Epithelial cell of esophagus (primary cell): Measurements from ENCODE around the gene NUCB2.

ENCODE experiments used
- DNase-seq: peaks from one replicate; pipeline ENCODE4 v3.0.0; 2010; ENCODE audit warnings: low read depth
- H3K4me3 ChIP-seq: 2 replicates; pipeline ENCODE4 v1.5.1; 2011; ENCODE audit warnings: mild to moderate bottlenecking, low read length, control low read depth
- CTCF ChIP-seq: IDR thresholded peaks from 2 replicates; pipeline ENCODE4 v1.5.1; 2011; ENCODE audit warnings: low read depth, mild to moderate bottlenecking, low read length, control low read depth, inconsistent platforms; ENCODE audit not compliant: insufficient read depth; ENCODE audit errors: missing control alignments

The NUCB2 gene

GRCh38 chr11:17379383-17380180 lies 103.0 kb downstream of the NUCB2 start:
- peak; percentile 82 for DNase-seq
- H3K4me3 ChIP-seq = no peak overlapping the region
- TF ChIP-seq CTCF = no peak

GRCh38 chr11:17381156-17381555 lies 104.6 kb downstream of the NUCB2 start:
- DNase-seq = peak; percentile 12
- TF ChIP-seq CTCF = no peak
- no peak overlapping the region for H3K4me3 ChIP-seq
